HCT116 (cell line): ENCODE data around the gene EFCAB8. TPM values are rescaled to one million over a fixed set of nuclear protein-coding genes. Genes with fewer than 3 reads are reported as not detected.

Experiments
- ATAC-seq: fragments of 200-7000 bp; cut with Tn5 transposase; 2 replicates; pipeline ENCODE4 v1.9.1; 2020; ENCODE audit warnings: mild to moderate bottlenecking, moderate library complexity
- BruUV-seq: library from RNA; stranded (reverse); fragments of 400-500 nt; replicated peaks from 2 replicates; lab custom pipeline; 2021; lab: Mats Ljungman, UMichigan
- CTCF ChIA-PET: fragments of 300-600 bp; sonication (Branson Sonifier 250); formaldehyde crosslinking; loops from one replicate; lab custom pipeline; 2021; ENCODE audit warnings: antibody characterized with exemption; lab: Charles Lee
- POLR2A ChIA-PET: fragments of 300-600, 350-600 bp; sonication (Branson Sonifier 250); formaldehyde crosslinking; loops from one replicate; lab custom pipeline; 2021; ENCODE audit warnings: antibody characterized with exemption; lab: Charles Lee
- RAD21 ChIA-PET, 2 experiments: fragments of 300-600 bp; sonication (Branson Sonifier 250); formaldehyde crosslinking; loops; one replicate each; lab custom pipeline; 2023; ENCODE audit warnings: low total read pairs in 2 of 2; ENCODE audit not compliant: uncharacterized antibody in 2 of 2, unreplicated experiment in 2 of 2, low non-redundant PET in 1 of 2; lab: Charles Lee
- DNase-seq: peaks from one replicate; pipeline ENCODE4 v3.0.0-alpha.2; 2010; ENCODE audit warnings: low read depth, low spot score
- H2AFZ ChIP-seq: fragments of 200-600 bp; shearing (Covaris generic), sonication (generic); 2 replicates; pipeline ENCODE4 v1.6.1; 2017; ENCODE audit warnings: low read depth, mixed run types, mixed read lengths, antibody characterized with exemption, low read length; ENCODE audit not compliant: poor library complexity, severe bottlenecking
- H3K27ac ChIP-seq: 2 replicates; pipeline ENCODE4 v1.5.1; 2012; ENCODE audit warnings: low read depth, low read length
- H3K27me3 ChIP-seq: fragments of 200-600 bp; sonication (generic); 2 replicates; pipeline ENCODE4 v1.6.1; 2016; ENCODE audit warnings: mixed run types, low read length, mixed read lengths; ENCODE audit not compliant: insufficient read depth
- H3K36me3 ChIP-seq, 2 experiments: fragments of 200-500 bp in 1 of 2; fragments of 200-600 bp in 1 of 2; sonication (Bioruptor generic) in 1 of 2; sonication (generic) in 1 of 2; 2 replicates each; pipeline versions ENCODE4 v1.5.1 to v1.6.1; 2014 to 2016; ENCODE audit warnings: low read length in 2 of 2, inconsistent platforms in 1 of 2, mixed read lengths in 1 of 2, mixed run types in 1 of 2; ENCODE audit not compliant: insufficient read depth in 2 of 2, control insufficient read depth in 1 of 2
- H3K4me1 ChIP-seq, 2 experiments: fragments of 200-600 bp in 1 of 2; sonication (generic) in 1 of 2; 2 replicates each; pipeline versions ENCODE4 v1.5.1 to v1.6.1; 2012 to 2017; ENCODE audit warnings: low read length in 2 of 2, inconsistent platforms in 1 of 2, mild to moderate bottlenecking in 1 of 2, mixed read lengths in 1 of 2, mixed run types in 1 of 2, moderate library complexity in 1 of 2; ENCODE audit not compliant: insufficient read depth in 2 of 2, control insufficient read depth in 1 of 2
- H3K4me2 ChIP-seq: fragments of 200-600 bp; sonication (generic); 2 replicates; pipeline ENCODE4 v1.6.1; 2017; ENCODE audit warnings: mixed run types, low read length, mixed read lengths
- H3K4me3 ChIP-seq, 2 experiments: fragments of 200-600 bp in 1 of 2; sonication (generic) in 1 of 2; replicated peaks in 1 of 2; 2 replicates each; pipeline ENCODE4 v1.5.1; 2011 to 2016; ENCODE audit warnings: low read length in 2 of 2, control low read depth in 1 of 2, low read depth in 1 of 2, mild to moderate bottlenecking in 1 of 2, mixed read lengths in 1 of 2, mixed run types in 1 of 2
- H3K79me2 ChIP-seq: fragments of 200-600 bp; sonication (generic); 2 replicates; pipeline ENCODE4 v1.6.1; 2017; ENCODE audit warnings: mild to moderate bottlenecking, mixed run types, low read length, moderate library complexity, mixed read lengths; ENCODE audit not compliant: insufficient read depth
- H3K9ac ChIP-seq: fragments of 200-600 bp; sonication (generic); 2 replicates; pipeline ENCODE4 v1.6.1; 2016; ENCODE audit warnings: low read length, mixed read lengths
- H3K9me2 ChIP-seq: fragments of 200-600 bp; sonication (generic), shearing (Covaris generic); 2 replicates; pipeline ENCODE4 v1.6.1; 2017; ENCODE audit warnings: mixed run types, mild to moderate bottlenecking, moderate library complexity; ENCODE audit not compliant: insufficient read depth
- H3K9me3 ChIP-seq, 2 experiments: fragments of 200-500 bp in 1 of 2; fragments of 200-600 bp in 1 of 2; sonication (Bioruptor generic) in 1 of 2; sonication (generic) in 1 of 2; 2 replicates each; pipeline ENCODE4 v1.6.1; 2014 to 2017; ENCODE audit warnings: low read length in 2 of 2, mixed read lengths in 2 of 2, inconsistent platforms in 1 of 2, low read depth in 1 of 2, mild to moderate bottlenecking in 1 of 2, mixed run types in 1 of 2, moderate library complexity in 1 of 2; ENCODE audit not compliant: control insufficient read depth in 1 of 2, insufficient read depth in 1 of 2
- H4K20me1 ChIP-seq: fragments of 200-600 bp; sonication (generic), shearing (Covaris generic); 2 replicates; pipeline ENCODE4 v1.6.1; 2017; ENCODE audit warnings: mixed run types, mild to moderate bottlenecking, moderate library complexity; ENCODE audit not compliant: insufficient read depth
- ATF3 ChIP-seq: IDR thresholded peaks from 2 replicates; pipeline ENCODE4 v1.6.1; 2012
- CEBPB ChIP-seq: IDR thresholded peaks from 2 replicates; pipeline ENCODE4 v1.6.1; 2012; ENCODE audit warnings: low read depth
- EGR1 ChIP-seq: IDR thresholded peaks from 2 replicates; pipeline ENCODE4 v1.6.1; 2012; ENCODE audit warnings: low read depth
- ELF1 ChIP-seq: IDR thresholded peaks from 2 replicates; pipeline ENCODE4 v1.6.1; 2012; ENCODE audit warnings: low read depth, borderline replicate concordance
- EZH2 ChIP-seq: fragments of 200-600 bp; sonication (generic); IDR thresholded peaks from 2 replicates; pipeline ENCODE4 v1.6.1; 2017; ENCODE audit warnings: antibody characterized with exemption, mixed run types
- EZH2phosphoT487 ChIP-seq: fragments of 200-600 bp; IDR thresholded peaks from 2 replicates; pipeline ENCODE4 v1.6.1; 2018; ENCODE audit warnings: antibody characterized with exemption, borderline replicate concordance
- JUND ChIP-seq: IDR thresholded peaks from 2 replicates; pipeline ENCODE4 v1.6.1; 2012
- MAX ChIP-seq: IDR thresholded peaks from 2 replicates; pipeline ENCODE4 v1.6.1; 2012
- POLR2A ChIP-seq: IDR thresholded peaks from 2 replicates; pipeline ENCODE4 v1.7.0; 2011; ENCODE audit warnings: borderline replicate concordance; ENCODE audit not compliant: insufficient read depth, insufficient read length; ENCODE audit errors: extremely low read depth
- RAD21 ChIP-seq: IDR thresholded peaks from 2 replicates; pipeline ENCODE4 v1.6.1; 2012; ENCODE audit warnings: low read depth, mild to moderate bottlenecking
- REST ChIP-seq: IDR thresholded peaks from 2 replicates; pipeline ENCODE4 v1.6.1; 2012; ENCODE audit warnings: low read depth
- SIN3A ChIP-seq: IDR thresholded peaks from 2 replicates; pipeline ENCODE4 v1.6.1; 2012; ENCODE audit warnings: low read depth
- SP1 ChIP-seq: IDR thresholded peaks from 2 replicates; pipeline ENCODE4 v1.6.1; 2012; ENCODE audit warnings: low read depth
- SRF ChIP-seq: IDR thresholded peaks from 2 replicates; pipeline ENCODE4 v1.6.1; 2012; ENCODE audit warnings: low read depth
- TCF7L2 ChIP-seq: IDR thresholded peaks from 2 replicates; pipeline ENCODE4 v1.7.0; 2011; ENCODE audit warnings: borderline replicate concordance, inconsistent platforms; ENCODE audit not compliant: insufficient read depth, insufficient read length; ENCODE audit errors: extremely low read depth
- YY1 ChIP-seq: IDR thresholded peaks from 2 replicates; pipeline ENCODE4 v1.6.1; 2011; ENCODE audit warnings: low read length, low read depth, moderate library complexity, mild to moderate bottlenecking; ENCODE audit not compliant: insufficient replicate concordance; ENCODE audit errors: extremely low read depth
- ZBTB33 ChIP-seq: IDR thresholded peaks from 2 replicates; pipeline ENCODE4 v1.6.1; 2011; ENCODE audit warnings: mild to moderate bottlenecking, low read length, moderate library complexity; ENCODE audit not compliant: insufficient replicate concordance; ENCODE audit errors: extremely low read depth
- ZFX ChIP-seq: fragments of 450-650 bp; IDR thresholded peaks from 2 replicates; pipeline ENCODE4 v1.6.1; 2017
- ZNF274 ChIP-seq: fragments of 200-500 bp; sonication (Bioruptor generic); IDR thresholded peaks from 2 replicates; pipeline ENCODE4 v1.6.1; 2014; ENCODE audit warnings: mild to moderate bottlenecking, low read depth, low read length, inconsistent platforms
- intact Hi-C: fragments of 100-400 bp; cut with micrococcal nuclease; formaldehyde crosslinking; loops from 2 replicates; pipeline ENCODE4 v1.10.0; 2022
- total RNA-seq: library from RNA; stranded (reverse); gene quantifications from one replicate; pipeline ENCODE4 v1.2.1, GENCODE V29; 2021; ENCODE audit not compliant: unreplicated experiment
- TF ChIP-seq, protein P1 (sequence below), 3 experiments: fragments of 200-600 bp in 1 of 3; sonication (generic) in 1 of 3; IDR thresholded peaks in 2 of 3; conservative IDR thresholded peaks in 1 of 3; 2 replicates each; pipeline ENCODE4 v1.5.1; 2012 to 2017; ENCODE audit warnings: low read depth in 2 of 3, low read length in 2 of 3, antibody characterized with exemption in 1 of 3, borderline replicate concordance in 1 of 3, control low read depth in 1 of 3, mild to moderate bottlenecking in 1 of 3, mixed read lengths in 1 of 3, mixed run types in 1 of 3, moderate library complexity in 1 of 3; ENCODE audit not compliant: insufficient read depth in 1 of 3

The EFCAB8 gene
- total RNA-seq, 1 experiment from 2014 or later, result 0.42 TPM

GRCh38 chr20:32980990-32981389, 122.3 kb downstream of the EFCAB8 start:
- H2AFZ ChIP-seq, result no peak overlapping the region
- H3K9ac ChIP-seq, result no peak overlapping the region
- no peaks in the 10 kb centered on the region for H3K9me3 ChIP-seq
- no peaks in the 10 kb centered on the region for H3K9me2 ChIP-seq
- BruUV-seq, result no TSS peak
- no peak overlapping the region for H3K4me3 ChIP-seq
- no peaks in the 10 kb centered on the region for H4K20me1 ChIP-seq
- POLR2A ChIA-PET, result no interaction called here
- CTCF ChIA-PET, result no interaction called here
- RAD21 ChIA-PET, result no interaction called here
- H3K27me3 ChIP-seq, result no peaks in the 10 kb centered on the region
- DNase-seq (no peak), ATAC-seq (no peak)
- no peaks in the 10 kb centered on the region for H3K79me2 ChIP-seq
- no peaks in the 10 kb centered on the region for H3K36me3 ChIP-seq
- H3K4me2 ChIP-seq, result no peak overlapping the region
- intact Hi-C loops, result no loop called here
- no peak overlapping the region for H3K27ac ChIP-seq
- TF ChIP-seq ATF3 (no peak), CEBPB (no peak), YY1 (no peak), EZH2 (no peak), SIN3A (no peak), ZBTB33 (no peak), RAD21 (no peak), ELF1 (no peak), EZH2phosphoT487 (no peak), JUND (no peak), ZFX (no peak), REST (no peak), SP1 (no peak), SRF (no peak), TCF7L2 (no peak), POLR2A (no peak), ZNF274 (no peak), MAX (no peak), EGR1 (no peak)
- TF ChIP-seq, protein P1, sequence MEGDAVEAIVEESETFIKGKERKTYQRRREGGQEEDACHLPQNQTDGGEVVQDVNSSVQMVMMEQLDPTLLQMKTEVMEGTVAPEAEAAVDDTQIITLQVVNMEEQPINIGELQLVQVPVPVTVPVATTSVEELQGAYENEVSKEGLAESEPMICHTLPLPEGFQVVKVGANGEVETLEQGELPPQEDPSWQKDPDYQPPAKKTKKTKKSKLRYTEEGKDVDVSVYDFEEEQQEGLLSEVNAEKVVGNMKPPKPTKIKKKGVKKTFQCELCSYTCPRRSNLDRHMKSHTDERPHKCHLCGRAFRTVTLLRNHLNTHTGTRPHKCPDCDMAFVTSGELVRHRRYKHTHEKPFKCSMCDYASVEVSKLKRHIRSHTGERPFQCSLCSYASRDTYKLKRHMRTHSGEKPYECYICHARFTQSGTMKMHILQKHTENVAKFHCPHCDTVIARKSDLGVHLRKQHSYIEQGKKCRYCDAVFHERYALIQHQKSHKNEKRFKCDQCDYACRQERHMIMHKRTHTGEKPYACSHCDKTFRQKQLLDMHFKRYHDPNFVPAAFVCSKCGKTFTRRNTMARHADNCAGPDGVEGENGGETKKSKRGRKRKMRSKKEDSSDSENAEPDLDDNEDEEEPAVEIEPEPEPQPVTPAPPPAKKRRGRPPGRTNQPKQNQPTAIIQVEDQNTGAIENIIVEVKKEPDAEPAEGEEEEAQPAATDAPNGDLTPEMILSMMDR (IDR thresholded peaks at IDR 0.05 in 2 of 3, conservative IDR thresholded peaks at IDR 0.05 in 1 of 3; ENCODE audit: borderline replicate concordance in 1 of 3, insufficient read depth in 1 of 3, low read depth in 2 of 3, low read length in 2 of 3), result no peak
- H3K4me1 ChIP-seq, result no peaks in the 10 kb centered on the region
